ENCODE results near the gene CDH22. TPM values are rescaled to one million over a fixed set of nuclear protein-coding genes. Genes with fewer than 3 reads are reported as not detected.

Gene CDH22
- total RNA-seq, 1 experiment from 2014 or later = not detected

DNA sequence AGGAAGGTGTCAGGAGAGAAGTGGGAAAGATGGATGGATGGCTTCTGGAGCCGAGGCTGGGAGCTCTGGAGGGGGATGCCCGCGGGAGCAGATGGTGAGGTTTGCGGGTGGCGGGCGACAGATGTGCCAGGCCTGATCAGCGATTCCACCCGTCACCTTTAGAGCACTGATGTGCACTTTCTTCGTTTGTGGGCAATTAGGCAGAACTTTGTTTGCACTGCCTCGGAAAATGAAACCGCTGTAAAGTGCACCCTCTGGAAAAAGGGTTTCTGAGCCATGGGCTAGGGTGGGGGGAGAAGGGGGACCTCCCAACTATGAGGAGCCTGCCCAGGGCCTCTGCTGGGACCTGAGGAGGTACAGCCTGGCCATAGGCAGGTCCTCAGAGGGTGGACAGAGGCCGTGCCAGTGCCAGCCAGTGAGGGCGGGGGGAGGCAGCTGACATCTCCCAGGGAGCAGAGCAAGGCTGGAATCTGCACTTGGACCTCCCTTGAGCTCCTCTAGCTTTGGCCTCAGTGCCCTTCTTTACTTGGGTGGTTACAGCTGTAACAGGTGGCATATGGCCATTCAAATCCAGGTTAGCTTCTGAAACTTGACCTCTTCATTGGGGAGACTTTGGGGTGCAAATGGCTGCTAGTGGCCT lies 131.4 kb downstream of the CDH22 start:
- no peak for DNase-seq (ENCODE audit: extremely low read depth, low read depth)

DNA sequence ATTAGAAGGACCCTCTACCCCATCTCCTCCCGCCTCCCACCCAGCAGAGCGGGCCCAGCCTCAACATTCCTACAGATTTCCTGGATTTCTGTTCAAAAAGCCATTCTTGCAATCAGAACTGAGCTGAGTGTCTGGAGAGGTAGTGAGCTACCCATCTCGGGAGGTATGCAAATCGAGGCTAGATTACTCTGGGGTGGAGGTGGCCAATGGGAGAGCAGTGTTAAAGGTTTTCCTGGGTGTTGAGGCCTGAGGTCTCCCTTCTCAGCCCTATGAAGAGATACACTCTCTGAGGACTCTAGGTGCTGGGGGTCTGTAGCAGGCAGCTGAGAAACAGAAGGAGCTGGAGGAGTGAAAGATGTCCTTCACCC lies 133.2 kb downstream of the CDH22 start:
- no peak for DNase-seq (ENCODE audit: extremely low read depth, low read depth)

DNA sequence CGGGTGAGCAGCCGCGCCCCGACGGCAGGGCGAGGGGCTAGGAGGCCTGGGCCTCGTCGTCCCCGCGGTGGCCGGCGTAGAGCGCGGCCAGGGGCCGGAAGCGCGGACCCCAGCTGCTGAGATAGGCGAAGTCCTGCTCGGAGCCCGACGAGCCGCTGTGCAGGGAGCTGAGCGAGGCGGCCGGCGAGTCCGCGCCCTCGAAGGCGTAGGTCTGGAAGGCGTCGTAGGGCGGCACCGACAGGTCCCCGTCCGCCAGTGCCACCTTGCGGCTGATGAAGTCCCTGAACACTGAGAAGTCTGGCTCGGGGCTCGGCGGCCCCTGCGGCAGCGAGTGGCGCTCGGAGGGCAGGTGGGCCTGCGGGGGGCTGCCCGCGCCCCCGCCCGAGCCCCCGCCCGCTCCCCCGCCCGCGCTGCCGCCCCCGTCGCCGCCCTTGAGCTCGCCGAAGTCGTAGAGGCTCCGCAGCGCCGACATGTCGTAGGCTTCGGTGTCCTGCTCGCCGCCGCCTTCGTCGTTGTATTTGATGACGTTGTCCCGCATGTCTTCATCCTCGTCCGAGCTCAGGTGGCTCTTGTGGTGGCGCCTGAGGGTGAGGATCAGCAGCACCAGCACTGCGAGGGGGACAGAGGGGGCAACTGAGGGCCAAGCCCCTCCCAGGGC lies 133.7 kb downstream of the CDH22 start:
- DNase-seq (ENCODE audit: extremely low read depth, low read depth) = peak; percentile 67

- no peak for DNase-seq (ENCODE audit: extremely low read depth, low read depth)
These were observed 134.4 kb downstream of the CDH22 start for GRCh38 chr20:46173652-46174468.

DNA sequence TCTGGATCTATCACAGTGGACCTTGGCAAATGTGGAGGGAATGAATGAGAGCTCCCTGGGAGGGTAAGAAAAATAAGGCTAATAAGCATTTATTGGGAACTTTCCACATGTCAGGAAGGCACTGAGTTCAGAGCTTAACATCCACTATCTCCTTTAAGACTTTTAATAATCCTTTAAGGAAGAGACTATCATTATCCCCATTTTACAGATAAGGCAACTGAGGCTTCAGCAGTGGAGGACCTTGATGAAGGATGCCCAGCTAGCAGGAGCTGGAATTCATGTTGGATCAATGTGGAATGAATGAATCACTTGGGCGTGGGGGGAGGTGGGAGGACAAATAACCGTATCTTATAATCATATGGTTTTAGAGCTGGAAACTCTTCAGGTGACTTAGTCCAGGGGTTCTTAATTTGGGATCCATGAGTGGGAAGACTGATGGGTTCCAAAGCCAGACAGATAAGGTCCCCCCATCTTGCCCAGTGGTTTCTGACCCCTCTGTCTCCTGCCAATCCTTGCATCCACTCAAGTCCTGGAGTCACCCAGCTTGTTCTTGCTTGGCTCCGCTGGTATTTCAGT lies 135.2 kb downstream of the CDH22 start:
- no peak for DNase-seq (ENCODE audit: extremely low read depth, low read depth)

DNA sequence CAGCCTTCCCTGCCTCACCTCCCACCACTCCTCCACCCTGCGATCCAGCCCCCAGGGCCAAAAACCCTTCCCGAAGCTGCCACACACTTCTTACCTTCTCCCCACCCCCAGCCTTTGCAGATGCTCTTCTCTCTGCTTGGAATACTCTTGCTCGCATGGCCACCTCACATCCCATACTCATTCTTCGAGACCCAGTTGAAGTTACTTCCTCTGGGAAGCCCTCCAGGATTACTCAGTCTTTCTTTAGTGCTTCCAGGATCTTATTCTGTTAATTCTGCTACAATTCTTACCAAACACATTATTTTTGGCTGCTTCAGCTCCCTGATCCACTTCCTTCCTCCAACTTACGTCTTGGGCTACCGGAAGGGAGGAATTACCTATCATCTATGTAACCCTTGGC lies 135.8 kb downstream of the CDH22 start:
- DNase-seq (ENCODE audit: extremely low read depth, low read depth) = no peak

DNA sequence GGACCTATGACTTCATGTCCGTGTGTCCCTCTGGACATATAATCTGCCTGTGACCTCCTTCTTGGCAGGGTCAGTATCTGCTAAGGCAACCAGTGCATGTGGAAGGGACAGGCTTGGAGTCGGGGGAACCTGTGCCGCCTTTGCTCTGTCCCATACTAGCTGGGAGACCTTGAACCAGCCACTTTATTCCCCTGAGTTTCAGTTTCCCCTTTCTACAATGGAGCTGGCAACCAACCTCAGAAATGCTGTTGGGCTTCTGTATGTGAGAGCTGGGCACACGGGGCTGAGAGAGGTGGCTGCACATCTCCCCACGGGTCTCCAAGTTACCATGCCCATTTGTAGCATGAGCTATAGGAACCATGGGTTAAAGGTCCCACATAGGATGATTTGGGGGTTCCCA lies 136.4 kb downstream of the CDH22 start:
- no peak for DNase-seq (ENCODE audit: extremely low read depth, low read depth)

- no peak for DNase-seq (ENCODE audit: extremely low read depth, low read depth)
These were observed 136.8 kb downstream of the CDH22 start for GRCh38 chr20:46171476-46171875.

DNA sequence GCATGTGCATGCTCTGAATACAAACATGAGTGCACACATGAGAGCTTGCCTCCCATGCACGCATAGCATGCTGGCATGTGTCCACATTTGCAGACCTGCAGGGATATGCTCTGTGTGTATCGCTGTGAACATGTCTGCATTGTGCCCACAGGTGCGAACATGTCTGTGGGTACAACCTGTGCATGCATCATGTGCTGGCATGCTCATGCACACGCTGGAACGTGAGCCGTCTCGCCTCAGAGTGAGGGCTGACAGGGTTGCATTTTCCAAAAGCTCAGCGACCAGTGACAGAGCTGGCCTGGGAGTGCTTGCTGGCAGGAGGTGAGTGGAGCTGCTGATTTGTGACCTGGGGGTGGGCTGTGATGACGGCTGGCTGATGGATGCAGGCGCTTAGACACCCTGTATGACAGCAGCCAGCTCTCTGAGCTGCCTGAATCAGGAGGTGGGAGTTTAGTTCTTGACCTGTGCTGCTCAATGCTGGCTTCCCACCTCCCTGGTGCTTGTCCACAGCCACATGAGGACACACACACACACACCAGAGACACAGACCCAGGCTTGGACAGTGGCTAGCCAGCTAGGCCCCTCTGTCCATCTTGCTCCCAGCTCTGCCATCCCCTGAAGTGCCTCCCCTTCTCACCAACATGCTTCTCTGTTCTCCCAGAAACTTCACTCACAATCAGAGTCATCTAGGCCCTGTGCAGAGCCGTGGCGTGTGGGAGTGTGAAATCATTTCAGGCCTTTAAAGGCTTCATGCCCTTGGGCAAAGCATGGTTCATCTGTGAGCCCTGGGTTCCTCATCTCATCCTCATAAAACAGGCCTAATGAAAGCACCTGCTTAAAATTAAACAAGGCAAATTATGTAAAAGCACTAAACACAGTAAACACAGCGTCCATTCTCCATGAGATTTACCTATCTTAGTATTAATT lies 138.8 kb downstream of the CDH22 start:
- no peak for DNase-seq (ENCODE audit: extremely low read depth, low read depth)

- DNase-seq (ENCODE audit: extremely low read depth, low read depth) = no peak
These were observed 139.9 kb downstream of the CDH22 start for GRCh38 chr20:46168438-46168837.

GRCh38 chr20:46167080-46167479 lies 141.2 kb downstream of the CDH22 start:
- no peak for DNase-seq (ENCODE audit: extremely low read depth, low read depth)

DNA sequence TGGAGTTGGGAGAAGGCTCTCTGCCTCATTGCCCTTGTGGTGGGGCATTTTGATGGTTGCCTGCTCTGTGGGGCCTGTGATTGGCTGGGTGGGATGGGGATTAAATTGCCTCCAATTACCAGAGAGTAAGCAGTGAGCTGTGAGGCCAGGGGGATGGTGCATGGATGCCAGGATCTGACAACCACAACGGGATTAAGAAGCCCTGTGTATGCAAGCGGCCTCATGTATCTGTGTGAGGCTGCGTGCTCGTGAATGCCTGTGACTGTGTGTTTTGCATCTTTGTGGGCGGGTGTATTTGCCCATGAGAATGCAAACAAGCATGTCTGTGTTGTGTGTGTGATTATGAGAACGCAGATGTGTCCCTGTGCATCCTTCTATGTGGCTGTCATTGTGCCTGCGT lies 144.0 kb downstream of the CDH22 start:
- no peak for DNase-seq (ENCODE audit: extremely low read depth, low read depth)

DNA sequence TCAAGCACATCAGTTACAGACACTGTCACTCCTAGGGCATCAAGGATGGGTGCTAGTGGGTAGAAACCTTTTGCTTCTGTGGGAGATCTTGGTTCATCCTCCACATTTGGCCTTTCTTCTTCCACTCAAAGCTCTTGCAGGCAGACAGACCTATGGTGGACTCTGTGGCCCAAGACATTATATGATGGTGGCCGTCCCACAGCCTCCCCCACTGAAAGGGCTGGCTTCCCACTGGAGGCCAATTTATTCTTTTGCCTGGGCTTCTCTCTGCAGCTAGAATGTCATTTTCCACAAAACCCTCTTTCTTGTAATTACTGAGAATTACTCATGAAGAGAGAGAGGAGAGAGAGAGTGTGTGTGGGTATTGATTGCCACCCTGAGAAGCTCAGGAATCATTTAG lies 146.4 kb downstream of the CDH22 start:
- no peak for DNase-seq (ENCODE audit: extremely low read depth, low read depth)

- DNase-seq (ENCODE audit: extremely low read depth, low read depth) = no peak
These were observed 147.6 kb downstream of the CDH22 start for GRCh38 chr20:46160661-46161060.

- no peak for DNase-seq (ENCODE audit: extremely low read depth, low read depth)
These were observed 149.0 kb downstream of the CDH22 start for GRCh38 chr20:46159101-46159897.

DNA sequence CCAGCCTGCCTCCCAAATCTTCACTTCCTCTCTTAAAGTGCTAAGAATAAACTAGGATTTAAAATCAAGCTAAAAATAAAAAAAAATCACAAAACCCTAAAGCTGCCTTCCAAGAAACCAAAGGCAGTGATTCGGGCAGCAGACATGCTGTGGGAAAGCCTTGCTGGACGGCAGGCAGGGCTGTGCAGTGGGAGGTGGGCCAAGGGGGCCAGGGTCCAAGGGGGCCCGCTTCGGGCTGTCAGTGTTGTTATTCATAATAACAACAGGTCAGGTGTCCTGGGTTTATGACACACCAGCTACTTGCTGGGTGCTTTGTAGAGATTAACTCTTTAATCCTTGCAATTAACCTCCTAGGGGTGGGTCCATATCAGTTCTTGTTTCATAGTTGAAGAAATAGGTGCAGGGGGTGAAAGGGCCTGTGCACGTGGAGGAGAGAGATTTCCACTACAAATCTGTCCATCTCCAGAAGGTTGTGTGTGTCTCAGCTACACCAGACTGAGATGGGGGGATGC lies 149.8 kb downstream of the CDH22 start:
- DNase-seq (ENCODE audit: extremely low read depth, low read depth) = no peak

GRCh38 chr20:46157625-46158024 lies 150.7 kb downstream of the CDH22 start:
- no peak for DNase-seq (ENCODE audit: extremely low read depth, low read depth)

GRCh38 chr20:46157076-46157592 lies 151.2 kb downstream of the CDH22 start:
- no peak for DNase-seq (ENCODE audit: extremely low read depth, low read depth)

GRCh38 chr20:46156065-46156464 lies 152.2 kb downstream of the CDH22 start:
- DNase-seq (ENCODE audit: extremely low read depth, low read depth) = no peak

All from NCI-H460 (cell line).